Measurements from ENCODE around the gene ACSL3.

- no peak for TF ChIP-seq POLR2AphosphoS5 (IDR thresholded peaks at IDR 0.05; ENCODE audit: low read depth)
- TF ChIP-seq REST (IDR thresholded peaks at IDR 0.05; ENCODE audit: insufficient replicate concordance, low read depth), result no peak
- TF ChIP-seq, protein P1, sequence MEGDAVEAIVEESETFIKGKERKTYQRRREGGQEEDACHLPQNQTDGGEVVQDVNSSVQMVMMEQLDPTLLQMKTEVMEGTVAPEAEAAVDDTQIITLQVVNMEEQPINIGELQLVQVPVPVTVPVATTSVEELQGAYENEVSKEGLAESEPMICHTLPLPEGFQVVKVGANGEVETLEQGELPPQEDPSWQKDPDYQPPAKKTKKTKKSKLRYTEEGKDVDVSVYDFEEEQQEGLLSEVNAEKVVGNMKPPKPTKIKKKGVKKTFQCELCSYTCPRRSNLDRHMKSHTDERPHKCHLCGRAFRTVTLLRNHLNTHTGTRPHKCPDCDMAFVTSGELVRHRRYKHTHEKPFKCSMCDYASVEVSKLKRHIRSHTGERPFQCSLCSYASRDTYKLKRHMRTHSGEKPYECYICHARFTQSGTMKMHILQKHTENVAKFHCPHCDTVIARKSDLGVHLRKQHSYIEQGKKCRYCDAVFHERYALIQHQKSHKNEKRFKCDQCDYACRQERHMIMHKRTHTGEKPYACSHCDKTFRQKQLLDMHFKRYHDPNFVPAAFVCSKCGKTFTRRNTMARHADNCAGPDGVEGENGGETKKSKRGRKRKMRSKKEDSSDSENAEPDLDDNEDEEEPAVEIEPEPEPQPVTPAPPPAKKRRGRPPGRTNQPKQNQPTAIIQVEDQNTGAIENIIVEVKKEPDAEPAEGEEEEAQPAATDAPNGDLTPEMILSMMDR (IDR thresholded peaks at IDR 0.05; ENCODE audit: insufficient read depth, low read length), result no peak
Observed at GRCh38 chr2:222872551-222872950, 11.7 kb downstream of the ACSL3 start.
